Calu3 (cell line): Measurements from ENCODE around the gene MYO3B. TPM values are rescaled to one million over a fixed set of nuclear protein-coding genes. Genes with fewer than 3 reads are reported as not detected.
A peak's percentile ranks its signal among the peaks of the same experiment; 100 is the strongest.

Source experiments
- BruUV-seq: library from RNA; stranded (reverse); fragments of 400-500 nt; replicated peaks from 2 replicates; lab custom pipeline; 2021; lab: Mats Ljungman, UMichigan
- CTCF ChIA-PET: fragments of 300-600 bp; sonication (Branson Sonifier 250); formaldehyde crosslinking; loops from one replicate; lab custom pipeline; 2022; ENCODE audit warnings: antibody characterized with exemption; lab: Charles Lee
- DNase-seq: peaks from one replicate; pipeline ENCODE4 v3.0.0; 2022
- H3K27ac Mint-ChIP-seq: one replicate; pipeline ENCODE4 v1.8.0; 2022; ENCODE audit warnings: mixed read lengths; ENCODE audit not compliant: unreplicated experiment
- H3K27me3 Mint-ChIP-seq: one replicate; pipeline ENCODE4 v1.8.0; 2022; ENCODE audit warnings: mixed read lengths; ENCODE audit not compliant: unreplicated experiment
- H3K36me3 Mint-ChIP-seq: one replicate; pipeline ENCODE4 v1.8.0; 2022; ENCODE audit warnings: mild to moderate bottlenecking, moderate library complexity, mixed read lengths; ENCODE audit not compliant: insufficient read depth, unreplicated experiment
- H3K4me1 Mint-ChIP-seq: one replicate; pipeline ENCODE4 v1.8.0; 2022; ENCODE audit warnings: mild to moderate bottlenecking, low read depth, mixed read lengths; ENCODE audit not compliant: unreplicated experiment
- H3K4me3 Mint-ChIP-seq: one replicate; pipeline ENCODE4 v1.8.0; 2022; ENCODE audit warnings: mild to moderate bottlenecking, low read depth, moderate library complexity, mixed read lengths; ENCODE audit not compliant: unreplicated experiment
- H3K9me3 Mint-ChIP-seq: one replicate; pipeline ENCODE4 v1.8.0; 2022; ENCODE audit warnings: low read depth, mixed read lengths; ENCODE audit not compliant: unreplicated experiment
- intact Hi-C: fragments of 100-400 bp; cut with micrococcal nuclease; formaldehyde crosslinking; loops from one replicate; pipeline ENCODE4 v1.10.0; 2022; ENCODE audit not compliant: unreplicated experiment
- total RNA-seq: library from RNA; stranded (reverse); gene quantifications from 2 replicates; pipeline ENCODE4 v1.2.3, GENCODE V29; 2022
- TF ChIP-seq, protein P1 (sequence below): fragments of 200-600 bp; IDR thresholded peaks from one replicate; pipeline ENCODE4 v1.8.0; 2022; ENCODE audit warnings: antibody characterized with exemption; ENCODE audit not compliant: unreplicated experiment

MYO3B gene
- total RNA-seq, 1 experiment from 2014 or later = 5.0 TPM

DNA sequence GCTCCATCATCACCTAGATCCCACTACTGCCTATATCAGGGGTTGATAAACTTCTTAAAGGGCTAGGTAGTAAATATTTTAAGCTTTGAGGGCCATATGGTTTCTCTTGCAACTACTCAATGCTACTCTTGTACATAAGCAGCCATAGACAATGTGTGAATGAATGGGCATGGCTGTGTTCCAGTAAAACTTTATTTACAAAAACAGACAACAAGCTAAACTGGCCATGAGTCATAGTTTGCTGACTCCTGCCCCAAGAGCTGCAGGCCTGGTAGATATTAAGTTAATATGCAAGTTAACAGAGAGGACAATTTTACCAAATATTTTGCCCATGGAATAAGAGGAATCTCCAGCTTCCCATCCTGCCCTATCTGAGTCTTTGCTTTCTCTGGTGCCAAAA is 29.8 kb upstream of the MYO3B start:
- no peak for DNase-seq
- no TSS peak for BruUV-seq
- intact Hi-C loops = no loop called here
- H3K36me3 Mint-ChIP-seq = no peaks in the 10 kb centered on the region
- no peaks in the 10 kb centered on the region for H3K27me3 Mint-ChIP-seq
- CTCF ChIA-PET = no interaction called here
- TF ChIP-seq, protein P1, sequence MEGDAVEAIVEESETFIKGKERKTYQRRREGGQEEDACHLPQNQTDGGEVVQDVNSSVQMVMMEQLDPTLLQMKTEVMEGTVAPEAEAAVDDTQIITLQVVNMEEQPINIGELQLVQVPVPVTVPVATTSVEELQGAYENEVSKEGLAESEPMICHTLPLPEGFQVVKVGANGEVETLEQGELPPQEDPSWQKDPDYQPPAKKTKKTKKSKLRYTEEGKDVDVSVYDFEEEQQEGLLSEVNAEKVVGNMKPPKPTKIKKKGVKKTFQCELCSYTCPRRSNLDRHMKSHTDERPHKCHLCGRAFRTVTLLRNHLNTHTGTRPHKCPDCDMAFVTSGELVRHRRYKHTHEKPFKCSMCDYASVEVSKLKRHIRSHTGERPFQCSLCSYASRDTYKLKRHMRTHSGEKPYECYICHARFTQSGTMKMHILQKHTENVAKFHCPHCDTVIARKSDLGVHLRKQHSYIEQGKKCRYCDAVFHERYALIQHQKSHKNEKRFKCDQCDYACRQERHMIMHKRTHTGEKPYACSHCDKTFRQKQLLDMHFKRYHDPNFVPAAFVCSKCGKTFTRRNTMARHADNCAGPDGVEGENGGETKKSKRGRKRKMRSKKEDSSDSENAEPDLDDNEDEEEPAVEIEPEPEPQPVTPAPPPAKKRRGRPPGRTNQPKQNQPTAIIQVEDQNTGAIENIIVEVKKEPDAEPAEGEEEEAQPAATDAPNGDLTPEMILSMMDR = no peak
- H3K4me1 Mint-ChIP-seq = peaks cover 9% of the 10 kb centered on the region
- no peak overlapping the region for H3K27ac Mint-ChIP-seq
- no peak overlapping the region for H3K4me3 Mint-ChIP-seq
- H3K9me3 Mint-ChIP-seq = no peaks in the 10 kb centered on the region

DNA sequence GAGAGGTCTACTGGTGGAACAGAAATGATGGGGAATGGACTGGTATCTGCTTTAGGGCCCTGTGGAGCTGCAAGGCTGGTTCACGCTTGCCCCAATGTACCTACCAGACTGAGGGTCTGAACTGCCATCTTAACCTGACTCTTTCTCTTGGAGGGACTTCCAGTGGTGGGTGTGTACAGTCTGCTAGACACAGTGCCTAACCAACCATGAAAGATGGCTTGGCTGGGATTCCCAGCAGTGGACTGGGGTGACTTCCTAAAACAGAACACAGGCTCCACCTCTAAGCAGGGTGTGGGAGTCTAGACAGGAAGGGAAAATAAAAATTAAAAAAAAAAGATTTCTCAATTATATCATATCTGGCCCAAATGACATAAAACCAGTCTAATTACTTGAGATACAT is 25.5 kb upstream of the MYO3B start:
- intact Hi-C loops = loop anchor here (10.0 kb wide), 1 partner anchor 138 kb away; no protein-coding TSS in a partner anchor
- H3K4me1 Mint-ChIP-seq = peaks cover 38% of the 10 kb centered on the region
- no peaks in the 10 kb centered on the region for H3K36me3 Mint-ChIP-seq
- TF ChIP-seq, protein P1 = no peak
- H3K4me3 Mint-ChIP-seq = no peak overlapping the region
- no peaks in the 10 kb centered on the region for H3K27me3 Mint-ChIP-seq
- H3K27ac Mint-ChIP-seq = no peak overlapping the region
- CTCF ChIA-PET = no interaction called here
- DNase-seq = no peak
- no TSS peak for BruUV-seq
- no peaks in the 10 kb centered on the region for H3K9me3 Mint-ChIP-seq

DNA sequence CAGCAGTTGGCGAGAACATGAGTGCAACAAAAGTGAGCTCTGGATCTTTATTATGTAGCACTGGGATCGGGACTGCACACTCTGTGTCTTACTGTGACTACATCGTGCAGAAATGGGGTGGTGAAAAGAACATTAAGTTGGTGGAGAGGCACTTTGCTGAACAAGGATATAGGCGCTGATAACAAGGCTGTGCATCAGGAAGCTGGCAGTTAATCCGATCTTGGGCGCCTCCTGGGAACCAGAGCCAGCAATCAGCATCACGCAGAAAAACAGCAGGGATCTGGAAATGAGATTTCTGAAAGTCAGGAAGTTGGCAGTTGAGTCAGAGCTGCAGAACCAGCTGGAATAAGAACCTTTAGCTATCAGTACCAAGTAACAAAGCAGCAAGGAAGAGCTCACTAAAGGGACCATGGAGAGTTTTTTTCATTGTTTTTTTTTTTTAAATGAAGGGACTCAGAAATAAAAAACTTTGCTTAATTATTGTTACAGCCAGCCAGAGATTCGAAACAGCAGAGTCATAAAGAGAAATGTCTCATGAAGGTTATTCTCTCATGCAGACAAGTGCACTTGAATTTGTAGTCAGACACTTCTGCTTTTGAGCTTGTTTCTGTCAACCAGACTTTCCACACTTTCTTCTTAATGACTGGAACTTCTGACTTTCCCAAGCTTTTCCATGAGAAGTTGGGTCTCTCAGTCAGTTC is 22.8 kb upstream of the MYO3B start:
- no peak overlapping the region for H3K4me3 Mint-ChIP-seq
- DNase-seq = peak; percentile 22
- intact Hi-C loops = loop anchor here (5.0 to 10.0 kb wide), 2 partner anchors 33 to 140 kb away; no protein-coding TSS in a partner anchor

DNA sequence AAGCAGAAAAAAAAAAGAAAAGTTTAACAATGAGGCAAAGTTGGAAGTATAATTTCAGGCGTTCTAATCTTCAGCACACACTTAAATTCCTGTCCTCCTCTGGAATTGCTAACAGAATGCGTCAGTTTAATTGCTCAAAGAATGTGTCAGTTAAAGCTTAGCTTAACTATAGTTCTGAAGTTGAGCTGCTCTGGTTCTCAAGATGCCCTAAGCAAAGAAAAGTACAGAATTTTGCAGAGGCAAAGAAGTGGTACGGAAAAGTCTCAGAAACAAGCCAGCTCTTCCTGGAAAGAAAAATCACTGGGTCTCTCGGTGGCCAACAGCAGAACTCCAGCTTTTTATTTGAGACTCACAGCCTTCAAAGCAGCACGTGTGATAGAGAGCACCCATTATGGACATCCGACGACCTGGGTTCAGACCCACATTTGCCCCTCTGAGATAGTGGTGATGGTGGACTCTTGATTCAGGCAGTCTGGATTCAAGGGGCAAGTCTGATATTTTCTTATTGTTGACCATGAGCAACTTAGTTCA is 22.2 kb upstream of the MYO3B start:
- no peak overlapping the region for H3K4me3 Mint-ChIP-seq
- H3K27ac Mint-ChIP-seq = no peak overlapping the region
- no TSS peak for BruUV-seq
- no peaks in the 10 kb centered on the region for H3K36me3 Mint-ChIP-seq
- no peak for DNase-seq
- H3K27me3 Mint-ChIP-seq = no peaks in the 10 kb centered on the region
- CTCF ChIA-PET = interaction anchor here (0.5 to 1.5 kb wide), 5 partner anchors 11 to 292 kb away, joined by 3 to 5 read pairs (median 3); no protein-coding TSS in a partner anchor
- no peaks in the 10 kb centered on the region for H3K9me3 Mint-ChIP-seq
- TF ChIP-seq, protein P1 = no peak
- intact Hi-C loops = loop anchor here (5.0 to 10.0 kb wide), 2 partner anchors 33 to 141 kb away; no protein-coding TSS in a partner anchor
- H3K4me1 Mint-ChIP-seq = peaks cover 45% of the 10 kb centered on the region

More for the DNA sequence above, 22.8 kb upstream of the MYO3B start:
- TF ChIP-seq, protein P1 = no peak
- H3K36me3 Mint-ChIP-seq = no peaks in the 10 kb centered on the region
- CTCF ChIA-PET = interaction anchor here (0.5 to 1.5 kb wide), 6 partner anchors 10 to 492 kb away, joined by 3 to 5 read pairs (median 4); no protein-coding TSS in a partner anchor
- no peaks in the 10 kb centered on the region for H3K27me3 Mint-ChIP-seq
- no TSS peak for BruUV-seq
- H3K4me1 Mint-ChIP-seq = peaks cover 45% of the 10 kb centered on the region
- no peak overlapping the region for H3K27ac Mint-ChIP-seq
- no peaks in the 10 kb centered on the region for H3K9me3 Mint-ChIP-seq
